K562 (cell line): ENCODE results near the gene EFNA1. TPM values are rescaled to one million over a fixed set of nuclear protein-coding genes. Genes with fewer than 3 reads are reported as not detected.

ENCODE experiments used
- REST ChIP-seq, 2 experiments: fragments of 450-650 bp; formaldehyde crosslinking in 1 of 2; IDR thresholded peaks; 2 replicates each; pipeline versions ENCODE4 v1.4.0 to v1.6.1; 2014 to 2020; ENCODE audit warnings: mild to moderate bottlenecking in 2 of 2, borderline replicate concordance in 1 of 2, low read depth in 1 of 2
- polyA plus RNA-seq, 8 experiments: library from polyadenylated mRNA; depleted of rRNA in 4 of 8; stranded (reverse) in 5 of 8; unstranded in 3 of 8; fragments of >200 nt; fragmentation: Nextera tagmentation in 2 of 8; fragmentation: Illumina TruSeq in 1 of 8; extraction: Ambion mirVana in 2 of 8; extraction: Trizol in 1 of 8; gene quantifications; 2 replicates each; pipeline versions ENCODE4 v1.2.1 to v1.2.3, GENCODE V29; 2011 to 2014; ENCODE audit warnings: inconsistent platforms in 1 of 8, missing spikeins in 1 of 8
- total RNA-seq, 7 experiments: library from RNA; depleted of rRNA in 6 of 7; stranded (reverse); fragments of >200 nt in 6 of 7; fragmentation: Illumina TruSeq in 2 of 7; extraction: Trizol in 2 of 7; gene quantifications; 2 replicates each; pipeline versions ENCODE4 v1.2.1 to v1.2.3, GENCODE V29; 2011 to 2021; ENCODE audit warnings: low replicate concordance in 1 of 7

The EFNA1 gene
- total and polyA plus RNA-seq, 9 of the 15 experiments (the other 6 are each of a cell fraction or from before 2014, with no cell fraction given), result 2.1 to 9.3 (median 3.0) TPM

GRCh38 chr1:155134880-155135414, 7.3 kb downstream of the EFNA1 start (continued):
- TF ChIP-seq REST (IDR thresholded peaks at IDR 0.05; ENCODE audit: borderline replicate concordance), result no peak
- TF ChIP-seq REST (CRISPR knock-in tag; IDR thresholded peaks at IDR 0.05; ENCODE audit: low read depth), result no peak
